ENCODE results near the gene ANKRD24. TPM values are rescaled to one million over a fixed set of nuclear protein-coding genes. Genes with fewer than 3 reads are reported as not detected.
"Not testable (repeated sequence)": the region's sequence is repeated elsewhere in the genome, so short reads cannot be mapped to it uniquely, and the experiment has no call there.

The ANKRD24 gene
- total RNA-seq, 1 donor from 2014 or later: 0.82 TPM

DNA sequence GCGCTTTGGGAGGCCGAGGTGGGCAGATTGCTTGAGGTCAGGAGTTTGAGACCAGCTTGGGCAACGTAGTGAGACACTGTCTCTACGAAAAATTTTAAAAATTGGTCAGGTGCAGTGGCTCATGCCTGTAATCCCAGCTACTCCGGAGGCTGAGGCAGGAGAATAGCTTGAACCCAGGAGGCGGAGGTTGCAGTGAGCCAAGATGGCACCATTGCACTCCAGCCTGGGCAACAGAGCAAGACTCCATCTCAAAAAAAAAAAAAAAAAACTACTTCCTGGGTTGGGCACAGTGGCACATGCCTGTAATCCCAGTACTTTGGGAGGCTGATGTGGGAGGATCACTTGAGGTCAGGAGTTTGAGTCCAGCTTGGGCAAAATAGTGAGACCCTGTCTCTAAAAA lies 49.0 kb downstream of the ANKRD24 start:
- not testable (repeated sequence) for DNase-seq

DNA sequence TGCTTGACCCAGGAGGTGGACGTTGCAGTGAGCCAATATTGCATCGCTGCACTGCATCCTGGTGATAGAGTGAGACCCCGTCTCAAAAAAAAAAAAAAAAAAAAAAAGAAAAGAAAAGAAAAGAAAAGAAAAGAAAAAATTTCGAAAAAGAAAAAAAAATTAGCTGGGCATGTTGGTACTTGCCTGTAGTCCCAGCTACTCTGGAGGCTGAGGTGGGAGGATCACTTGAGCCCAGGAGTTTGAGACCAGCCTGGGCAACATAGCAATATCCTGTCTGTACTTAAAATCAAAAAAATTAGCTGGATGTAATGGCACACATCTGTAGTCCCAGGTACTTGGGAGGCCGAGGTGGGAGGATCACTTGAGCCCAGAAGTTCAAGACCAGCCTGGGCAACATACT lies 49.6 kb downstream of the ANKRD24 start:
- not testable (repeated sequence) for DNase-seq

DNA sequence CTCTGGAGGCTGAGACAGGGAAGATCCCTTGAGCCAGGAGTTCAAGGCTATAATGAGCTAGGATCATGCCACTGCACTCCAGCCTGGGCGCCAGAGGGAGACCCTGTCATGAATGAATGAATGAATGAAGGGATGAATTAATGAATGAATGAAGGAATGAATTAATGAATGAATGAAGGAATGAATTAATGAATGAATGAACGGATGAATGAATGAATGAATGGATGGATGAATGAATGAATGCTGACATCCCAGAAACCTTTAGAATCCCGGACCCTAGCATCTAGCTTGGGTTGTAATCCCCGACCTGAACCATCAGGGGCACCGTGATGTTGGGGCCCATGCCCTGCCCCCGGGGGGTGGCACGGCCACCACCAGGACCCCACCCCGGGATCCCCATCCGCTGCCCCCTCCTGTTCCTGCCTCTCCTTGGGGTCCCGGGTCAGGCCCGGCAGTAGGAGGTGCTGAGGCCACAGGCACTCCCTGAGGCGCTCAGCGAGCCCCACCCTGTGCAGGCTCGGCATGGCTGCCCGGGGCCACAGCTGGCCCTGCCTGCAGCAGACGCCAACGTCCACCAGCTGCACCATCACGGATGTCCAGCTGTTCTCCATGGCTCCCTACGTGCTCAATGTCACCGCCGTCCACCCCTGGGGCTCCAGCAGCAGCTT lies 50.3 kb downstream of the ANKRD24 start:
- peak; percentile 71 for DNase-seq

DNA sequence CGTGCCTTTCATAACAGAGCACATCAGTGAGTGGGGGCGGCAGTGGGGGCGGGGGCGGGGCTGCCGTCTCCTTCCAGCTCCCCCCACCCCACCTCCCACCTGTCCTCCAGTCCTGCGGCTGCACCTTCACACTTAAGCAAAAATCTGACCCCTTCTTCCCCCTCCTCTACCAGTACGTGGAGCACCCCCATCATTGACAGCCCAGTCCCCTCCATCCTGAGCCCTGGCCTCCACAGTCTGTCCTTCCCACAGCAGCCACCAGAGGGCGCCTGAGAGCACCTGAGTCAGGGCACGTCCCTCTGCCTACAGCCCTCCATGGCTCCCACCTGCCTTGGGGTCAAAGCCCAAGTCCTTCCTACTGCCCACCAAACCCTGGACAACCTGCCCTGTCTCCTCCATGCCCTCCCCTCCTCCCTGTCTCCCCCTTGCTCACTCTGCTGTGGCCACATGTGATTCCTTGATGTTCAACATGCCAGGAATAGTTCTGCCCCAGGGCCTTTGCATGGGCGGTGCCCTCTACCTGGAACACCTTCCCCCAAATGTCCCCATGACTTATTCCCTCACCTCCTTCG lies 50.9 kb downstream of the ANKRD24 start:
- peak; percentile 59 for DNase-seq

DNA sequence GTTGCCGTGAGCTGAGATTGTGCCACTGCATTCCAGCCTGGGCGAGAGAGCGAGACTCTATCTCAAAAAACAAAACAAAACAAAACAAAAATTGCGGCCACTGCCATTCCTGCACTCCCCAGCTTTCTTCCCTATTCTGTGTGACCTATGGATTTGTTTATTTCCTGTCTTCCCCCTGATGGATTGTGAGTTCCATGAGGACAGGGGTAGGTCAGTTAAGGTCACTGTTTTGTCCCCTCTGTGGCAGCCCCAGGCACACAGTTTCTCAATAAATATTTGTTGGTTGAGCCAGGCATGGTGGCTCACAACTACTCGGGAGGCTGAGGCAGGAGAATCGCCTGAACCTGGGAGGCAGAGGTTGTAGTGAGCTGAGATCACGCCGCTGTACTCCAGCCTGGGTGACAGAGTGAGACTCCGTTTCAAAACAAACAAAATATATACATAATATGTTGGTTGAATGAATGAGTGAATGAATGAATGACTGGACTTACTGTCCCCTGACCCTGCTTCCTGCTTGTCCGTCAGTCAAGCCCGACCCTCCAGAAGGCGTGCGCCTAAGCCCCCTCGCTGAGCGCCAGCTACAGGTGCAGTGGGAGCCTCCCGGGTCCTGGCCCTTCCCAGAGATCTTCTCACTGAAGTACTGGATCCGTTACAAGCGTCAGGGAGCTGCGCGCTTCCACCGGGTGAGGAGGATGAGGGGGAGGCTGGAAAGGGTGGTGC lies 51.8 kb downstream of the ANKRD24 start:
- DNase-seq: no peak

DNA sequence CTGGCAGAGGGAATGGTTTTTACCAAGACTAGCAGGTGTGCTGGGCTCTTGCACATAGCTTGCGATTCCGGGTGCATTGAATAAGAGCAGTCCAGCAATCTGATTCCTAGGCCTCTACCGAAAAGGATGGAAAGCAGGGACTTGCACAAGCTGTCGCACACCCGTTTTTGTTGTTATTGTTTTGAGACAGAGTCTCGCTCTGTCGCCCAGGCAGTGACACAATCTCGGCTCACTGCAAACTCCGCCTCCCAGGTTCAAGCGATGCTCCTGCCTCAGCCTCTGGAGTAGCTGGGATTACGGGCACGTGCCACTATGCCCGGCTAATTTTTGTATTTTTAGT lies 52.3 kb downstream of the ANKRD24 start:
- DNase-seq: no peak

DNA sequence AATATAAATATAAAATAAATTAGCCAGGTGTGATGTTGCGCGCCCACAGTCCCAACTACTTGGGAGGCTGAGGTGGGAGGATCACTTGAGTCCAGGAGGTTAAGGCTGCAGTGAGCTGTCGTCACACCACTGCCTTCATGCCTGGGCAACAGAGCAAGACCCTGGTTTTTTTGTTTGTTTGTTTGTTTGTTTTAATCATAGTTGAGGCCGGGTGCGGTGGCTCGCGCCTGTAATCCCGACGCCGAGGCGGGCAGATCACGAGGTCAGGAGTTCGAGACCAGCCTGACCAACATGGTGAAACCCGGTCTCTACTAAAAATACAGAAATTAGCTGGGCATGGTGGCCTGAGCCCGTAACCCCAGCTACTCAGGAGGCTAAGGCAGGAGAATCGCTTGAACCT lies 55.0 kb downstream of the ANKRD24 start:
- not testable (repeated sequence) for DNase-seq

DNA sequence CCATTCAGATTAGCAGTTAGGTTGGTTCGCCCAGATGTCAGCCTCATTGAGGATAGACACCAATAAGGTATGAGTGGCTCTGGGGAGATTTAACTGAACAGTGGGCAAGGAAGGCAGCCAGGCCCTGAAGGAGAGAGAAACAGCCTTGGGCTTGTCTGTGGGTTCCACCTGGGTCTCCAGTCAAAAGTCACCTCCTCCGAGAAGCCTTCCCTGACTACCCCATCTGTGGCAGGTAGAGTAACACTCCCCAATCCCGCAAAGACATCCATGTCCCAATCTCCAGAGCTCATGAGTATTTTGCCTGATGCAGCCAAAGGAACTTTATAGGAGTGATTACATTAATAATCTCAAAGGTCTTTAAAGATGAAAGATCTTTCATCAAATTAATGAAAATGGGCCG lies 56.3 kb downstream of the ANKRD24 start:
- DNase-seq: no peak

DNA sequence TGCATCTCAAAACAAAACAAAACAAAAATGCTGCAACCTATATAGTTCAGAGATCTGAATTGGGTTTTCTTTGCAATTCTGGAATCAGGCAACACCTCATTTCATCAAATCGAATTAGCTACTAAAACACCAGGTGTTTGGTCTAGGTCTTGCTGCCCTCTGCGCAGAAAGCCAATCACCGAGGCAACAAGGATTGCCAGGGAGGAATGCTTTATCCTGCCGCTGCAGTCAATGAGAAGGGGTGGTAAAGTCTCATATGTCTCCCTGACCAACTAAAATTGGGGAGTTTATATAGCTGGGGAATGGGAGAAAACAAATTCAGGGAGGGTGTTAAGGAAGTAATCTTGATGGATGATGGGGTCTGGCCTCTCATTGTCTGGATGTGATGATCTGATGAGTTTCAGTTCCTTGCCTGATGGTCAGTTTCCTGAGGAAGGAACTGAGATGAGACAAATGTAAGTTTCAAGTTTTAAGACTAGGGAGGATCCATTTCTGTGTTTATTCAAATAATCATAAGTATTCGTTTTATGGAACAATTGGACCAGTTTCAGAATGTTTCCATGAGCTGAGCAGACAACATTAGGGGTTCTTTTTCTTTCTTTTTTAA lies 59.4 kb downstream of the ANKRD24 start:
- no peak for DNase-seq

DNA sequence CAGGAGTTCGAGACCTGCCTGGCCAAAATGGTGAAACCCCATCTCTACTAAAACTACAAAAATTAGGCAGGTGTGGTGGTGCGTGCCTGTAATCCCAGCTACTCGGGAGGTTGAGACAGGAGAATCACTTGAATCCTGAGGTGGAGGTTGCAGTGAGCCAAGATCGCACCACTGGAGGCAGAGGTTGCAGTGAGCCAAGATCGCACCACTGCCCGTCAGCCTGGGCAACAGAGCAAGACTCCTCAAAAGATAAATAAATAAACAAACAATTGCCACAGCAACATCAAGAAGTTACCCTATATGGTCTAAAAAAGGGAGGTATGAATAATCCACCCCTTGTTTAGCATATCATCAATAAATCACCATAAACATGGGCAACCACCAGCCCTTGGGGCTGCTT lies 63.4 kb downstream of the ANKRD24 start:
- DNase-seq: not testable (repeated sequence)

DNA sequence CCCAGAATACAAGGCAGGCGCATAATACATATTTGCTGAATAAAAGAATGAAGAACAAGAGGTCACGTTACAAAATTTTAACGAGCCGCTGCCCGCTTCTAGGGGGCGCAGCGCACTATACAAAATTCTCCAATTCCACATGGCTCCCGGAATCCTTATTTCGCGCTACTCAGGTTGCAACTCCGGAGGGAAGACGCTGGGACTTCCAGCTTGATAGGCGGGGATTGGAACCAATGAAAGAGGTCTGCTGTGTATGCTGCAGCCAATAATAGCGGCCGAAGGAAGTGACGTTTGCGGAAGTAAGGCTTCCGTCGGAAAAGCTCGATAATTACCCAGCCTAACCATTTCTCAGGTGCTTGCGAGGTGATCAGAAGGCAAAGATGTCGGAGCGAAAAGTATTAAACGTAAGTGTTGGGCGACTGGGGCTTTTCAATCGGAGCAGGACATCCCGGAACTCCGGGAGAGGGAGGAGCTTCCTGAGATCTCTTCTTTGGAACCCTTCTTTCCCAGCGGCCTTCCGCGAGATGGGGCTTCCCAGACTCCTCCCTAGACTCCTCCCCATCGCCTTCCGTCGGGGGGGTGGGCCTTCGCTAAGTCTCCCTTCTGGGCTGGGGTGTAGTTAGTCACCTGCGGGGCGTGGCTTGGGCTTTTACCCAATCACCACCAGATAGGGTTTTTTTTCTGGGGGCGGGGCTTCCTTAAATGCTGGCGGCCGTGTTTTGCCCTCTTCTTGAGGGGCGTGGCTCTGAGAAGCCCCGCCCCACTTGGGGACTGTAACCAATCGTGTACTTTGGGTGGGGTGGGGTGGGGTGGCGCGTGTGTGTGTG lies 64.5 kb downstream of the ANKRD24 start, which contains the start of gene YJU2:
Gene YJU2 (plus strand): TSS at position 314 of the 827 bp plus-strand sequence. CDS start 67 bp downstream, at position 381.
- DNase-seq: peak; percentile 100

DNA sequence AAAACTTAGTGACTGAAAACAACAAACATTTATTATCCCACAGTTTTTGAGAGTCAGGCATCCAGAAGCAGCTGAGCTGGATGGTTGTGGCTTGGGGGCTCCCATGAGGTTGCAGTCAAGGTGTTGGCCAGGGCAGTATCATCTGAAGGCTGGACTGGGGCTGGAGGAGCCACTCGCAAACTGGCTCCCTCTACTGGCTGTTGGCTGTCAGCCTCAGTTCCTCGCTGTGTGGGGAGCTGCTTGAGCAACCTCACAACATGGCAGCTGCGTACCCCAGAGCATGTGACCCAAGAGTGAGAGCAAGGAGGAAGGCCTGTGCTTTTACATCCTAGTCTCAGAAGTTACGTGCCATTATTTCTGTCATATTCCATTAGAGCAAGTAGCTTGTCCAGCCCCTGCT lies 74.1 kb downstream of the ANKRD24 start:
- DNase-seq: no peak

DNA sequence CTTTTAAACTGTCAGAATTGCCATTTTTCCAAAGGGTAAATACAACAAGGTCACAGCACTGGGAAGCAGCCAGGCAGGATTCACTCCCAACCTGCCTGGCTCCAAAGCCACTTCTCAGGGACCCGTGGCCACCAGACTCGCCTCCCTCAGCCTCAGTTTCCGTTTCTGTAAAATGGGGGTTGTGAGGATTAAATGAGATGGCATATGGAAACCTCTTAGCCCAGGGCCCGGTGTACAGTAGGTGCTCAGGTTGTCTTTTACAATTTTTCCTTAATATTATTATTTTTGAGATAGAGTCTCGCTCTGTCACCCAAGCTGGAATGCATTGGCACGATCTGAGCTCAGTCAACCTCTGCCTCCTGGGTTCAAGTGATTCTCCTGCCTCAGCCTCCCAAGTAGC lies 74.5 kb downstream of the ANKRD24 start:
- no peak for DNase-seq

DNA sequence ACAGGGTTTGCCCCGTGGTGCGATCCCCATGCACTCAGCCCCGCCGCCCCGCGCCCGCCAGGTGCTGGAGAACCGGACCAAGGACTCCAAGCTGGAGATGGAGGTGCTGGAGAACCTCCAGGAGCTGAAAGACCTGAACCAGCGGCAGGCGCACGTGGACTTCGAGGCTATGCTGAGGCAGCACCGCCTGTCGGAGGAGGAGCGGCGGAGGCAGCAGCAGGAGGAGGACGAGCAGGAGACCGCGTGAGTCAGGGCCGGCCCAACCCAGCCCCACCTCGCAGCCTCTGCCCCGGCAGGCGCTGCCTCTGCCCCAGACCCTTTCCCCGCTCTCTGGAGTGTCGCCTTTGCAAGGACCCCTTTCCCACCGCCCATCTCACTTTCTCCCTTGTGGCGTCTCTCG lies 75.7 kb downstream of the ANKRD24 start:
- DNase-seq: no peak

DNA sequence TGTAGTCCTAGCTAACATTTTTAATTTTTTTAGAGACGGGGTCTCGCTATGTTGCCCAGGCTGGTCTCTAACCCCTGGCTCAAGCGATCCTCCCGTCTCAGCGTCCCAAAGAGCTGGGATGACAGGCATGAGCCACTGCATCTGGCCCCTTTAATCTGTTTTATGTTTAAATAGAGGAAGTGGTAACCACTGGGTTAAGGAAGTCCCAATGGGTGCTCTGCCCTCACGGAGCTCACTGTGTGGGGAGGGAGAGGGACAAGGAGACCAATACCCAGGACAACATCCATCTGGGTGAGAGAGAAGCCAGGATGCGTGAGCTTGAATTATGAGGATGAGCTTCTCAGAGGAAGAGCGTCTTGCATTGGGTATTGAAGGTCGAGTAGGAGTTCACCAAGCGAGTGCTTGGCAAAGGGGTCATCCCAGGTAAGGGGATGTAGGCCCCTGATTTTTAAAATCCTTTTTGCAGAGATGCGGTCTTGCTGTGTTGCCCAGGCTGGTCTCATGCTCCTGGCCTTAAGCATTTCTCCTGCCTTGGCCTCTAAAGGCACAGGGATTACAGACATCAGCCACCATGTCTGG lies 78.2 kb downstream of the ANKRD24 start:
- DNase-seq: no peak

DNA sequence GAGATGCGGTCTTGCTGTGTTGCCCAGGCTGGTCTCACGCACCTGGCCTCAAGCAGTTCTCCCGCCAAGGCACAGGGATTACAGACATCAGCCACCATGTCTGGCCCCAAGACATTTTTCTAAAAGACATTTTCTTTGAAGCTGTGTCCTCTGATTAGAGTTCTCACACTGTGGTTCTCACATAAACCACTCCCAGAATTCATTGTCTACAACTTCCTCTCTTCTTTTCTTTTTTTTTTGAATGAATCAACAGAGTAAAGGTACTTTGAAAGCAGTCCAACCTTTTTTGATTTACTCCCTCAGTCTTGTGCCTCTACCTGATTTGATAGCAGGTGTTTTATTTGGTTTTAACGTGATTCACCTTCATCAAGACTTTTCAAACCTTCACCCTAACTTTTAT lies 82.3 kb downstream of the ANKRD24 start:
- no peak for DNase-seq

DNA sequence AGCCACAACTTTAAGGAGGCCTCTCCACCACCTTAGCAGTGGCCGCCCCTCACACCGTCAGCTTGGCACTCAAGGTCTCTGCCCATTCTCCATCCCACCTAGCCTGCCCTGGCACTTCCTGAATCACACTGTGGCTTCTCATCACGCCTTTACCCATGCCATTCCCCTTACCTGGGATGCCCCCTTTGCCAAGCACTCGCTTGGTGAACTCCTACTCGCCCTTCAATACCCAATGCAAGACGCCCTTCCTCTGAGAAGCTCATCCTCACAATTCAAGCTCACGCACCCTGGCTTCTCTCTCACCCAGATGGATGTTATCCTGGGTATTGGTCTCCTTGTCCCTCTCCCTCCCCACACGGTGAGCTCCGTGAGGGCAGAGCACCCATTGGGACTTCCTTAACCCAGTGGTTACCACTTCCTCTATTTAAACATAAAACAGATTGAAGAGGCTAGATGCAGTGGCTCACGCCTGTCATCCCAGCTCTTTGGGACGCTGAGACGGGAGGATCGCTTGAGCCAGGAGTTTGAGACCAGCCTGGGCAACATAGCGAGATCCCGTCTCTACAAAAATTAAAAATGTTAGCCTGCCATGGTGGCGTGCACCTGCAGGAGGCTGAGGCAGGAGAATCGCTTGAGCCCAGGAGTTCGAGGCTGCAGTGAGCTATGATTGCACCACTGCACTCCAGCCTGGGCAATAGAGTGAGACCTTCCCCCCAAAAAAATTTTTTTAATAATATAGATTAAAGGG lies 83.9 kb downstream of the ANKRD24 start:
- DNase-seq: no peak

DNA sequence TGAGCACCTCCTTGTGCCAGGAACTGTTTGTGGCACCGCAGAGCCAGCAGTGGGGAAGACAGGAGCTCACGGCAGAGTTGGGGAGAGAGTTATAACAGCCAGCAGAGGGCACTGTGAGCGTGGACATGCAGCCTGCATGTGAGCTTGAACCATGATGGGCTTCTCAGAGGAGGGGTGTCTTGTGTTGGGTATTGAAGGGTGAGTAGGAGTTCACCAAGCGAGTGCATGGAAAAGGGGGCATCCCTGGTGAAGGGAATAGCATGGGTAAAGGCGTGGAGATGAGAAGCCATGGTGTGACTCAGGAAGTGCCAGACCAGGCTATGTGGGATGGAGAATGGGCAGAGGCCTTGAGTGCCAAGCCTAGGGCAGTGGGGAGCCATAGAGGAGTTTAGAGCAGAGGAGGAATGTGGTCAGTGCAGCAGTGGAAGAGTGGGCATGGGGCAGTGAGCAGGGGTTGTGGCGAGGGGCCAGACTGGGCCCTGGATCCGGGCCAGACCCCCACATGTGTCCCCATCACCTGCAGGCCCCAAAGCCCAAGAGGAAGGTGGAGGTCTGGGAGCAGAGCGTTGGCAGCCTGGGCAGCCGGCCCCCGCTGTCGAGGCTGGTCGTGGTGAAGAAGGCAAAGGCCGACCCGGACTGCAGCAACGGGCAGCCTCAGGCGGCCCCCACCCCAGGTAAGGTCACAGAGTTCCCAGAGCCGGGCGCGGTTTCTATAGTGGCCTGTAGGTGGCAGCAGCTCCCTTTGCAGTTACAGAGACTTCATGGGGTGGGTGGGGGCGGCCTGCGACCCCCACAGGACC lies 84.8 kb downstream of the ANKRD24 start:
- DNase-seq: peak; percentile 59

DNA sequence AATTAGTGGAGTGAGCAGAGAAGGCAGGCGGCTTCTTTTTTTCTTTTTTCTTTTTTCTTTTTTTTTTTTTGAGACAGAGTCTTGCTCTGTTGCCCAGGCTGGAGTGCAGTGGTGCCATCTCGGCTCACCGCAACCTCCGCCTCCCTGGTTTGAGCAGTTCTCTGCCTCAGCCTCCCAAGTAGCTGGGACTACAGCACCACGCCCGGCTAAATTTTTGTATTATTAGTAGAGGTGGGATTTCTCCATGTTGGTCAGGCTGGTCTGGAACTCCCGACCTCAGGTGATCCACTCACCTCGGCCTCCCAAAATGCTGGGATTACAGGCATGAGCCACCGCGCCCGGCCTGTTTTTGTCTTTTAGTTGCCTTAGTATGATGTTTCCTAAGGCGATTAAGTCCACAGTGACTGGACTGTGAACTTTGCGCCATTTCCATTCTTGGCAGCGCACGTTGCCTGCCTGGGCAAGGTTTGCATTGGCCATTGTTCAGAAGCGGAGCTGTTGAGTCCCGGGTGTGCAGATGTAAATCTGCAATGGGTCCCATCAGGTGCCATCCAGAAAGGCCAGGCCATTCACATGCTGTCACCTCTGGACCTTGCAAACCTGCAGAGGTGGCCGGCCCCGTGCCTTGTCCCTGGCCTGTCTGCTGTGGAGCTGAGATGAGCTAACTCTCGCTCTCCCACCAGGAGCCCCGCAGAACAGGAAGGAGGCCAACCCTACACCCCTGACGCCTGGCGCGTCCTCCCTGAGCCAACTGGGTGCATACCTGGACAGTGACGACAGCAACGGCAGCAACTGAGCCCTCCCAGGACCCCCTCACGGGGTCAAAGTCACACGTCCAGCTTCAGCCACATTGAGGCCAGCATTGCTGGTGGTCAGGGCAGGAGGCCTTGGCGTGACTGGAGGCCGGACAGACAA lies 85.7 kb downstream of the ANKRD24 start:
- DNase-seq: no peak

All from tongue (tissue), 2 donors.